ENCODE results near the gene LKAAEAR1. TPM values are rescaled to one million over a fixed set of nuclear protein-coding genes. Genes with fewer than 3 reads are reported as not detected.

Gene LKAAEAR1
- total and polyA plus RNA-seq, 9 of the 15 experiments (the other 6 are each of a cell fraction or from before 2014, with no cell fraction given), result not detected

- TF ChIP-seq CEBPG (CRISPR knock-in tag; IDR thresholded peaks at IDR 0.05), result no peak
- no peak for TF ChIP-seq CEBPG (tag; conservative IDR thresholded peaks at IDR 0.05 in 1 of 2, IDR thresholded peaks at IDR 0.05 in 1 of 2)
- no peak for TF ChIP-seq HINFP (tag; conservative IDR thresholded peaks at IDR 0.05; ENCODE audit: low read depth)
- no peak for TF ChIP-seq ZSCAN29 (IDR thresholded peaks at IDR 0.05)
- peak; percentile 98 for TF ChIP-seq ZNF395 (CRISPR knock-in tag; IDR thresholded peaks at IDR 0.05)
- TF ChIP-seq KLF6 (CRISPR knock-in tag; IDR thresholded peaks at IDR 0.05; ENCODE audit: borderline replicate concordance), result peak; percentile 77; the same call in 1 of the 2 replicates
- TF ChIP-seq DNMT1 (IDR thresholded peaks at IDR 0.05), result no peak
- peak; percentile 72; the same call in 1 of the 2 replicates for TF ChIP-seq BACH1 (tag; IDR thresholded peaks at IDR 0.05)
- no peak for TF ChIP-seq ZNF133 (CRISPR knock-in tag; IDR thresholded peaks at IDR 0.05)
- no peak for TF ChIP-seq U2AF2 (optimal IDR thresholded peaks at IDR 0.05; ENCODE audit: low read depth, low read length)
- no peak for TF ChIP-seq ZNF707 (CRISPR knock-in tag; conservative IDR thresholded peaks at IDR 0.05)
- TF ChIP-seq PCBP1 (IDR thresholded peaks at IDR 0.05; ENCODE audit: low read depth, low read length, poor library complexity, severe bottlenecking), result no peak
- TF ChIP-seq IRF1 (CRISPR knock-in tag; IDR thresholded peaks at IDR 0.05; ENCODE audit: borderline replicate concordance), result no peak
- no peak for TF ChIP-seq ZNF146 (CRISPR knock-in tag; IDR thresholded peaks at IDR 0.05; ENCODE audit: unreplicated experiment)
- TF ChIP-seq HES1 (IDR thresholded peaks at IDR 0.05; ENCODE audit: low read depth), result no peak
- TF ChIP-seq CEBPZ (IDR thresholded peaks at IDR 0.05; ENCODE audit: borderline replicate concordance, low read depth, low read length), result no peak
- no peak for TF ChIP-seq DPF2 (IDR thresholded peaks at IDR 0.05)
- no peak for TF ChIP-seq SIRT6 (IDR thresholded peaks at IDR 0.05; ENCODE audit: low read depth, low read length)
- no peak for TF ChIP-seq PTTG1 (tag; IDR thresholded peaks at IDR 0.05; ENCODE audit: low read depth)
Observed at GRCh38 chr20:64062596-64063388, 21.4 kb downstream of the LKAAEAR1 start, which contains the start of gene TCEA2 (continued).

Data from K562 (cell line).